BE2C (cell line): Measurements from ENCODE around the gene ZNF805.
A peak's percentile ranks its signal among the peaks of the same experiment; 100 is the strongest.

Experiments
- DNase-seq: peaks from one replicate; pipeline ENCODE4 v3.0.0-alpha.2; 2020
- H3K27me3 ChIP-seq: fragments of 250-450 bp; sonication (Bioruptor Pico); 2 replicates; pipeline ENCODE4 v1.5.1; 2020; ENCODE audit warnings: mild to moderate bottlenecking
- H3K36me3 ChIP-seq: fragments of 250-450 bp; sonication (Bioruptor Pico); 2 replicates; pipeline ENCODE4 v1.5.1; 2020; ENCODE audit warnings: mild to moderate bottlenecking
- H3K4me1 ChIP-seq: fragments of 250-450 bp; sonication (Bioruptor Pico); 2 replicates; pipeline ENCODE4 v1.5.1; 2020
- H3K4me3 ChIP-seq: 2 replicates; pipeline ENCODE4 v1.5.1; 2011; ENCODE audit warnings: low read depth, low read length
- H3K9me3 ChIP-seq: fragments of 250-450 bp; sonication (Bioruptor Pico); 2 replicates; pipeline ENCODE4 v1.5.1; 2020
- CTCF ChIP-seq: IDR thresholded peaks from 2 replicates; pipeline ENCODE4 v1.5.1; 2012; ENCODE audit warnings: mild to moderate bottlenecking, low read depth, low read length

ZNF805 gene

GRCh38 chr19:57282011-57282643 lies 41.7 kb downstream of the ZNF805 start:
- DNase-seq: no peak
- peak overlapping the region; percentile 99 for H3K4me3 ChIP-seq
- no peaks in the 10 kb centered on the region for H3K9me3 ChIP-seq
- no peak for TF ChIP-seq CTCF
- H3K4me1 ChIP-seq: peaks cover 4% of the 10 kb centered on the region; the same call in 1 of the 2 replicates
- H3K27me3 ChIP-seq: no peaks in the 10 kb centered on the region
- peaks cover 45% of the 10 kb centered on the region for H3K36me3 ChIP-seq

DNA sequence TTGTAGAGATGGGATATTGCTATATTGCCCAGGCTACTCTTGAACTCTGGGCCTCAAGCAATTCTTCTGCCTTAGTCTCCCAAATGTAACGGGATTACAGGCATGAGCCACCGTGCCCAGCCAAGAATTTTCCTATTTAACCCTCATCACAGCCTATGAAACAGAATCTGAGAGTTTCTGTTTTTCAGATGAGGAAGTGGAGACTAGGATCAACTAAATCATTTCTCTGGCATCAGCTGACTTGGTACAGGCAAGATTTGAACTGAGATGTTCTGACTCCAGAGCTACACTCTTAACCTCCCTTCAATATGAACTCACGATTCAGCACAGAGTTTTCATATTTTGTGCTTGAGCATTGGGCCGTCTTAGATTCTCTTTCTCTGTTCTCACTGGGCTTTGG lies 47.9 kb downstream of the ZNF805 start:
- Histone ChIP-seq H3K27me3 (no peaks in the 10 kb centered on the region), H3K4me1 (no peaks in the 10 kb centered on the region), H3K4me3 (no peak overlapping the region), H3K36me3 (peaks cover 94% of the 10 kb centered on the region), H3K9me3 (no peaks in the 10 kb centered on the region)
- TF ChIP-seq CTCF: no peak
- no peak for DNase-seq

- DNase-seq: no peak
- Histone ChIP-seq H3K36me3 (peaks cover 95% of the 10 kb centered on the region), H3K4me1 (no peaks in the 10 kb centered on the region), H3K9me3 (no peaks in the 10 kb centered on the region; the same call in 1 of the 2 replicates), H3K4me3 (no peak overlapping the region), H3K27me3 (no peaks in the 10 kb centered on the region)
- no peak for TF ChIP-seq CTCF
Measured at GRCh38 chr19:57290970-57291369, 50.5 kb downstream of the ZNF805 start.

DNA sequence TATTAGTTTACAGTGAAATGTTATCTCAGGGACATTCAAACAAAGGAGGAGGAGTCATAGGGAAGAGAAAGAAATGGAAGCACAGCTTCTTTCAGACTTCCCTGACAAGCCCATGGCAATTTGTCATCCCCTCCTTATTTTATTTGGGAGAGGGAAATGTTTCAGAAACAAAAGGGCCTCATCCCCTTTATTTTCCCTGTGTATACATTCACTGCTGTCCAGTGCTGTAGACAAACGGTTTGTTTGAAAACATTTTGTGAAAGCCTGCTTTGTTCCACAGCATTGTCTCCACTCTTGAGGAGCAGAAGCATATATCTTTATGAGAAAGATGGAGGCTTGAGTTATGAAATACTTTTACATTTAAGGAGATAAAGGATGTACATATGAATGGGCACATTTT lies 52.1 kb downstream of the ZNF805 start:
- no peaks in the 10 kb centered on the region; the same call in 1 of the 2 replicates for H3K9me3 ChIP-seq
- peaks cover 80% of the 10 kb centered on the region for H3K36me3 ChIP-seq

GRCh38 chr19:57293719-57294118 lies 53.3 kb downstream of the ZNF805 start:
- Histone ChIP-seq H3K4me1 (no peaks in the 10 kb centered on the region), H3K27me3 (no peaks in the 10 kb centered on the region), H3K36me3 (peaks cover 75% of the 10 kb centered on the region), H3K9me3 (no peaks in the 10 kb centered on the region; the same call in 1 of the 2 replicates), H3K4me3 (no peak overlapping the region)
- no peak for TF ChIP-seq CTCF
- DNase-seq: no peak

More for the DNA sequence above, 52.1 kb downstream of the ZNF805 start:
- Histone ChIP-seq H3K27me3 (no peaks in the 10 kb centered on the region), H3K4me3 (no peak overlapping the region), H3K4me1 (no peaks in the 10 kb centered on the region)
- no peak for TF ChIP-seq CTCF
- no peak for DNase-seq

- peak; percentile 61 for DNase-seq
- H3K27me3 ChIP-seq: no peaks in the 10 kb centered on the region
- no peaks in the 10 kb centered on the region for H3K9me3 ChIP-seq
- peaks cover 42% of the 10 kb centered on the region for H3K36me3 ChIP-seq
- TF ChIP-seq CTCF: no peak
- no peak overlapping the region for H3K4me3 ChIP-seq
- H3K4me1 ChIP-seq: 0 out of 2 replicates have a peak, but pooled peaks cover 3% of the 10 kb centered on the region
Measured at GRCh38 chr19:57302020-57302465, 61.6 kb downstream of the ZNF805 start.
